ENCODE data around the gene MYO1D. TPM values are rescaled to one million over a fixed set of nuclear protein-coding genes. Genes with fewer than 3 reads are reported as not detected.

MYO1D gene
- total RNA-seq, 1 experiment from 2014 or later = 40.8 TPM

DNA sequence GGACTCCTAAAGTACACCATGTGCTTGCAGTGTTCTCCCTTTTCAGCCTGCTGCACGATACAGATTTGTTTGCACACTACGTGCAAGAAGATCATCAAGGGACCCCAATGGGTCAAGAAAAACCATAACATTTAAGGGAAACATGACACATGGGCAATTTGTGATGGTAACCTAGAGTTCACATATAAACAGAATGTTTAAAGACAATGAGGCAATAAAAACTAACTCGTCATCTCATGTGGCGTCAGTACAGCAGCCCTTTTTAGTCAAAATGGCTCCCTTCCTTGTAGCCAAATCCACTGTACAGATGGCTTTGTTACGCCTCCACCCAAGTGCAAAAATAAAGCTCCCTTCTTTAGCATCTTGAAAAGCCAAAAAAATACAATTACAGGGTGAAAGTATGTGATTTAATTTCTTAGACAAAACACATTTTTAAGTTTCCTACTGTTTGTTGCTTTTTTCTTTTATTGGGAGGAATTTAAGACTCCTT, 216.4 kb downstream of the MYO1D start:
- no peak overlapping the region for H3K4me3 ChIP-seq
- H3K27me3 ChIP-seq (ENCODE audit: insufficient read depth, low read depth) = no peaks in the 10 kb centered on the region
- H4K20me1 ChIP-seq (ENCODE audit: insufficient read depth) = no peaks in the 10 kb centered on the region
- H3K9me2 ChIP-seq (ENCODE audit: insufficient read depth) = no peaks in the 10 kb centered on the region
- CTCF ChIA-PET = no interaction called here
- BruUV-seq (replicated peaks) = no TSS peak
- intact Hi-C loops (cut with micrococcal nuclease; ENCODE audit: unreplicated experiment) = no loop called here
- H3K27ac ChIP-seq = no peak overlapping the region
- DNase-seq = no peak
- no peaks in the 10 kb centered on the region for H3K79me2 ChIP-seq (ENCODE audit: low read depth)
- H3F3A ChIP-seq (ENCODE audit: insufficient read depth, low read depth) = no peaks in the 10 kb centered on the region
- POLR2A ChIA-PET (ENCODE audit: unreplicated experiment) = no interaction called here
- no peak overlapping the region for H3K4me2 ChIP-seq
- H2AFZ ChIP-seq = no peak overlapping the region
- no peaks in the 10 kb centered on the region for H3K36me3 ChIP-seq (ENCODE audit: low read depth)
- no peaks in the 10 kb centered on the region for H3K4me1 ChIP-seq (replicated peaks; ENCODE audit: insufficient read depth)
- TF ChIP-seq, protein P1, sequence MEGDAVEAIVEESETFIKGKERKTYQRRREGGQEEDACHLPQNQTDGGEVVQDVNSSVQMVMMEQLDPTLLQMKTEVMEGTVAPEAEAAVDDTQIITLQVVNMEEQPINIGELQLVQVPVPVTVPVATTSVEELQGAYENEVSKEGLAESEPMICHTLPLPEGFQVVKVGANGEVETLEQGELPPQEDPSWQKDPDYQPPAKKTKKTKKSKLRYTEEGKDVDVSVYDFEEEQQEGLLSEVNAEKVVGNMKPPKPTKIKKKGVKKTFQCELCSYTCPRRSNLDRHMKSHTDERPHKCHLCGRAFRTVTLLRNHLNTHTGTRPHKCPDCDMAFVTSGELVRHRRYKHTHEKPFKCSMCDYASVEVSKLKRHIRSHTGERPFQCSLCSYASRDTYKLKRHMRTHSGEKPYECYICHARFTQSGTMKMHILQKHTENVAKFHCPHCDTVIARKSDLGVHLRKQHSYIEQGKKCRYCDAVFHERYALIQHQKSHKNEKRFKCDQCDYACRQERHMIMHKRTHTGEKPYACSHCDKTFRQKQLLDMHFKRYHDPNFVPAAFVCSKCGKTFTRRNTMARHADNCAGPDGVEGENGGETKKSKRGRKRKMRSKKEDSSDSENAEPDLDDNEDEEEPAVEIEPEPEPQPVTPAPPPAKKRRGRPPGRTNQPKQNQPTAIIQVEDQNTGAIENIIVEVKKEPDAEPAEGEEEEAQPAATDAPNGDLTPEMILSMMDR (conservative IDR thresholded peaks at IDR 0.05) = no peak
- no peak for TF ChIP-seq EZH2 (IDR thresholded peaks at IDR 0.05; ENCODE audit: low read depth)
- no peaks in the 10 kb centered on the region for H3K9me3 ChIP-seq (ENCODE audit: insufficient read depth, low read depth)

- H3K4me3 ChIP-seq = no peak overlapping the region
- BruUV-seq (replicated peaks) = no TSS peak
- POLR2A ChIA-PET (ENCODE audit: unreplicated experiment) = no interaction called here
Measured at GRCh38 chr17:32659419-32659842, 217.5 kb downstream of the MYO1D start.

GRCh38 chr17:32658470-32659418, 218.2 kb downstream of the MYO1D start:
- Histone ChIP-seq H3K36me3 (ENCODE audit: low read depth) (no peaks in the 10 kb centered on the region), H3F3A (ENCODE audit: insufficient read depth, low read depth) (no peaks in the 10 kb centered on the region), H3K27me3 (ENCODE audit: insufficient read depth, low read depth) (no peaks in the 10 kb centered on the region), H3K4me1 (replicated peaks; ENCODE audit: insufficient read depth) (no peaks in the 10 kb centered on the region), H3K79me2 (ENCODE audit: low read depth) (no peaks in the 10 kb centered on the region), H3K4me2 (no peak overlapping the region), H3K9me2 (ENCODE audit: insufficient read depth) (no peaks in the 10 kb centered on the region), H2AFZ (no peak overlapping the region), H3K4me3 (no peak overlapping the region), H3K27ac (no peak overlapping the region), H4K20me1 (ENCODE audit: insufficient read depth) (no peaks in the 10 kb centered on the region), H3K9me3 (ENCODE audit: insufficient read depth, low read depth) (no peaks in the 10 kb centered on the region)
- no TSS peak for BruUV-seq (replicated peaks)
- ChIA-PET POLR2A (ENCODE audit: unreplicated experiment) (no interaction called here), CTCF (interaction anchor here (0.5 to 1.1 kb wide), 3 partner anchors 10 to 1171 kb away, joined by 3 read pairs; no protein-coding TSS in a partner anchor)
- no peak for DNase-seq
- intact Hi-C loops (cut with micrococcal nuclease; ENCODE audit: unreplicated experiment) = loop anchor here (1.0 kb wide), 1 partner anchor 97 kb away; no protein-coding TSS in a partner anchor
- TF ChIP-seq, protein P1 (conservative IDR thresholded peaks at IDR 0.05) = no peak
- TF ChIP-seq EZH2 (IDR thresholded peaks at IDR 0.05; ENCODE audit: low read depth) = no peak

More at GRCh38 chr17:32659419-32659842, 217.5 kb downstream of the MYO1D start:
- Histone ChIP-seq H3K27me3 (ENCODE audit: insufficient read depth, low read depth) (no peaks in the 10 kb centered on the region), H3F3A (ENCODE audit: insufficient read depth, low read depth) (no peaks in the 10 kb centered on the region), H3K4me2 (no peak overlapping the region), H3K79me2 (ENCODE audit: low read depth) (no peaks in the 10 kb centered on the region), H2AFZ (no peak overlapping the region), H3K9me3 (ENCODE audit: insufficient read depth, low read depth) (no peaks in the 10 kb centered on the region), H3K36me3 (ENCODE audit: low read depth) (no peaks in the 10 kb centered on the region), H4K20me1 (ENCODE audit: insufficient read depth) (no peaks in the 10 kb centered on the region), H3K4me1 (replicated peaks; ENCODE audit: insufficient read depth) (no peaks in the 10 kb centered on the region), H3K9me2 (ENCODE audit: insufficient read depth) (no peaks in the 10 kb centered on the region), H3K27ac (no peak overlapping the region)
- TF ChIP-seq, protein P1 (conservative IDR thresholded peaks at IDR 0.05) = peak; percentile 93
- TF ChIP-seq EZH2 (IDR thresholded peaks at IDR 0.05; ENCODE audit: low read depth) = no peak
- intact Hi-C loops (cut with micrococcal nuclease; ENCODE audit: unreplicated experiment) = loop anchor here (1.0 kb wide), 1 partner anchor 96 kb away; no protein-coding TSS in a partner anchor
- CTCF ChIA-PET = interaction anchor here (0.5 to 1.1 kb wide), 2 partner anchors 176 to 1170 kb away, joined by 3 read pairs; no protein-coding TSS in a partner anchor
- peak in 1 of 2 experiments; percentile 56 for DNase-seq
